A673 (cell line): ENCODE data around the gene OR51M1.

Source experiments
- EZH2 ChIP-seq: fragments of 200-600 bp; sonication (generic); IDR thresholded peaks from 2 replicates; pipeline ENCODE4 v1.6.1; 2017; ENCODE audit warnings: borderline replicate concordance, low read depth, mild to moderate bottlenecking, mixed read lengths, antibody characterized with exemption, low read length; ENCODE audit not compliant: poor library complexity, severe bottlenecking
- TF ChIP-seq, protein P1 (sequence below): fragments of 300-800, 200-600 bp; sonication (generic); conservative IDR thresholded peaks from 2 replicates; pipeline ENCODE4 v1.5.1; 2017; ENCODE audit warnings: low read depth, mild to moderate bottlenecking, antibody characterized with exemption, low read length, moderate library complexity, mixed read lengths

DNA sequence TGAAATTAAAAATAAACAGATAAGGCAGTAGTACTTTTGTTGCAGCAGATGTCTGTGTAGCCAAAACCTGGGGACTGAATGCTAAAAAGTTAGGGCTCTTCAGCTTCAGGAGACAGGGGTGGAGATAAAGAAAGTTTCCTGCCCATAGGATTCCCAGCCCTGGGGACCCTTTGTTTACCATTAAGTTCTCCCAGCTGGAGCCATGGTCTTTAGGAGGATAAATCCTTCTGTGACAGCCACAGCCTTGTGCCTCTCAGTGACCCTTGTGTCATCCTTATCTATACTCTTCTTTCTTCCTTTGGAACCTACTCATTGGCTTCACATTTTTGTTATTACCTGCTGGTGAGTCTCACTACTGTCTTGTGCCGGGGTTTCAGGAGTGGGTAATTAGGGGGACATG, at the start of gene OR51M1:
- no peak for TF ChIP-seq EZH2
- TF ChIP-seq, protein P1, sequence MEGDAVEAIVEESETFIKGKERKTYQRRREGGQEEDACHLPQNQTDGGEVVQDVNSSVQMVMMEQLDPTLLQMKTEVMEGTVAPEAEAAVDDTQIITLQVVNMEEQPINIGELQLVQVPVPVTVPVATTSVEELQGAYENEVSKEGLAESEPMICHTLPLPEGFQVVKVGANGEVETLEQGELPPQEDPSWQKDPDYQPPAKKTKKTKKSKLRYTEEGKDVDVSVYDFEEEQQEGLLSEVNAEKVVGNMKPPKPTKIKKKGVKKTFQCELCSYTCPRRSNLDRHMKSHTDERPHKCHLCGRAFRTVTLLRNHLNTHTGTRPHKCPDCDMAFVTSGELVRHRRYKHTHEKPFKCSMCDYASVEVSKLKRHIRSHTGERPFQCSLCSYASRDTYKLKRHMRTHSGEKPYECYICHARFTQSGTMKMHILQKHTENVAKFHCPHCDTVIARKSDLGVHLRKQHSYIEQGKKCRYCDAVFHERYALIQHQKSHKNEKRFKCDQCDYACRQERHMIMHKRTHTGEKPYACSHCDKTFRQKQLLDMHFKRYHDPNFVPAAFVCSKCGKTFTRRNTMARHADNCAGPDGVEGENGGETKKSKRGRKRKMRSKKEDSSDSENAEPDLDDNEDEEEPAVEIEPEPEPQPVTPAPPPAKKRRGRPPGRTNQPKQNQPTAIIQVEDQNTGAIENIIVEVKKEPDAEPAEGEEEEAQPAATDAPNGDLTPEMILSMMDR = no peak
